Measurements from ENCODE around the gene IL2RA.

- TF ChIP-seq, protein P1, sequence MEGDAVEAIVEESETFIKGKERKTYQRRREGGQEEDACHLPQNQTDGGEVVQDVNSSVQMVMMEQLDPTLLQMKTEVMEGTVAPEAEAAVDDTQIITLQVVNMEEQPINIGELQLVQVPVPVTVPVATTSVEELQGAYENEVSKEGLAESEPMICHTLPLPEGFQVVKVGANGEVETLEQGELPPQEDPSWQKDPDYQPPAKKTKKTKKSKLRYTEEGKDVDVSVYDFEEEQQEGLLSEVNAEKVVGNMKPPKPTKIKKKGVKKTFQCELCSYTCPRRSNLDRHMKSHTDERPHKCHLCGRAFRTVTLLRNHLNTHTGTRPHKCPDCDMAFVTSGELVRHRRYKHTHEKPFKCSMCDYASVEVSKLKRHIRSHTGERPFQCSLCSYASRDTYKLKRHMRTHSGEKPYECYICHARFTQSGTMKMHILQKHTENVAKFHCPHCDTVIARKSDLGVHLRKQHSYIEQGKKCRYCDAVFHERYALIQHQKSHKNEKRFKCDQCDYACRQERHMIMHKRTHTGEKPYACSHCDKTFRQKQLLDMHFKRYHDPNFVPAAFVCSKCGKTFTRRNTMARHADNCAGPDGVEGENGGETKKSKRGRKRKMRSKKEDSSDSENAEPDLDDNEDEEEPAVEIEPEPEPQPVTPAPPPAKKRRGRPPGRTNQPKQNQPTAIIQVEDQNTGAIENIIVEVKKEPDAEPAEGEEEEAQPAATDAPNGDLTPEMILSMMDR (IDR thresholded peaks at IDR 0.05), result no peak
- no peak for TF ChIP-seq POLR2A (IDR thresholded peaks at IDR 0.05)
Observed at GRCh38 chr10:5989756-5990155, 72.4 kb downstream of the IL2RA start.
